Measurements from ENCODE around the gene PSME3.

The PSME3 gene

DNA sequence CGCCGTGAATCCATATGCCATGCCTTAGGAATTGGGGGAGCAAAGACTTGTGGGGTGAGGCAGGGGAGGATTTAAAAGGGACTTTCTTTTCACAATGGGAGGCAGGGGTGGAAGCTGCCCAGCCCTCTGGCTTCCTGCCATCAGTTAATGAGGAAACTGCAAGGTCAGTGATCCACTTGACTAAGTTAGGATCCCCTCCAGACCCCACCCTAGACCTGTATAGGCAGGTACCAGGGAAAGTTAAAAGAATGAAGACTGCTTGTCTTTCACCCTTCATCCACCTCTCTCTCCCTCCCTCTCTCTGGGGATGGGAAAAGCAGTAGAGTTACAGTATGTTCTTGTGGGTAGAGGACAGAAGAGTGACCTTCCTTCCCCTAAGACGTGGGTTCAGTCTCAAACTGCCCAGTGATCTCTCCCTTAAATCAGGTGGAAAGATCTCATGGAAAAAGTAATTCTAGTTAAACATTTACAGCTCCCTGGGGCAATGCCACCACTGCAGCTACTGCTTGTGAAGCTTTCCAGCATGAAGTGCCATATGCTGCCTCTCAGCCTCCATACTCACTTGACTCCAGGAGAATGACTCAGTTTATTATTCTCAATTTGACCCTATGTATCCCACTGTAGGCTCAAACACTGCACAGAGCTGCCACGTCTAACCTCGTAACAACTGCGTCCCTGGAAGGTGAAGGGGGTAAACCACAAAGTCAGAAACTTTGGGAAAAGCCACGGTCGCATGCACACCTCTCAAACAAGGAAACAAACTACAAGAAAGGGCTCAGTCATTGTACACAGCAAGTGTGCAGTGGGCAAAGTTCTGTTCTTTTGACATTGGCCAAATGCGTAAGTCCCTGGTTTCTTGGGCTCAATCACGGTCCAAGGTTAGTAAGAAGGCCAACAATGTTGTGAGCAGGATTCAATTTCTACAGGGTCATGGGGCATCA lies 35.9 kb upstream of the PSME3 start:
- H3K4me3 ChIP-seq (ENCODE audit: low read depth, low read length), result peak overlapping the region; percentile 89
- TF ChIP-seq, protein P1, sequence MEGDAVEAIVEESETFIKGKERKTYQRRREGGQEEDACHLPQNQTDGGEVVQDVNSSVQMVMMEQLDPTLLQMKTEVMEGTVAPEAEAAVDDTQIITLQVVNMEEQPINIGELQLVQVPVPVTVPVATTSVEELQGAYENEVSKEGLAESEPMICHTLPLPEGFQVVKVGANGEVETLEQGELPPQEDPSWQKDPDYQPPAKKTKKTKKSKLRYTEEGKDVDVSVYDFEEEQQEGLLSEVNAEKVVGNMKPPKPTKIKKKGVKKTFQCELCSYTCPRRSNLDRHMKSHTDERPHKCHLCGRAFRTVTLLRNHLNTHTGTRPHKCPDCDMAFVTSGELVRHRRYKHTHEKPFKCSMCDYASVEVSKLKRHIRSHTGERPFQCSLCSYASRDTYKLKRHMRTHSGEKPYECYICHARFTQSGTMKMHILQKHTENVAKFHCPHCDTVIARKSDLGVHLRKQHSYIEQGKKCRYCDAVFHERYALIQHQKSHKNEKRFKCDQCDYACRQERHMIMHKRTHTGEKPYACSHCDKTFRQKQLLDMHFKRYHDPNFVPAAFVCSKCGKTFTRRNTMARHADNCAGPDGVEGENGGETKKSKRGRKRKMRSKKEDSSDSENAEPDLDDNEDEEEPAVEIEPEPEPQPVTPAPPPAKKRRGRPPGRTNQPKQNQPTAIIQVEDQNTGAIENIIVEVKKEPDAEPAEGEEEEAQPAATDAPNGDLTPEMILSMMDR (IDR thresholded peaks at IDR 0.05; ENCODE audit: insufficient read depth, low read length, missing control alignments), result no peak
- ChIA-PET POLR2A (interaction anchor here (0.9 to 2.3 kb wide), 3 partner anchors 14 to 17 kb away, joined by 4 to 7 read pairs (median 6); partner anchors contain the start of gene WNK4), CTCF (interaction anchor here (1.1 to 2.5 kb wide), 5 partner anchors 11 to 33 kb away, joined by 4 to 11 read pairs (median 7); partner anchors contain the start of gene BECN1)
- DNase-seq (ENCODE audit: low read depth, low spot score), result no peak

DNA sequence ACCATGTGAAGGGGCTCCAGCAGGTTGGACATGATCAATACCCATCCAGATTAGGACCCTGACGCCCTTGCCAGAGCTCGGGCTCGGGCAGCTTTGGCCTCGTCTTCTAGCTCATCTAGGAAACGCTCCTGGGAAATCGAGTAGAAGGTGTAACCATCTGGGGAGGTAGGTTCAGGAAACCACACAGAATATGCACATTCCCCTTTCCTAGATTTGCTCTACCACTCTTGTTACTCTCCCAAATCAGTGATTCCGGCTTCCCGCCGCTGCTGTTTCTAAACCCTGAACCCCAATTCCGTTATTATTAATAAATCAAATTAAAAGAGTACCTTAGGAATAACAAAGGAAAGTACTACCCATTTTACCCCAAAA lies 35.2 kb upstream of the PSME3 start:
- CTCF ChIA-PET, result interaction anchor here (0.9 to 2.5 kb wide), 4 partner anchors 11 to 35 kb away, joined by 3 to 11 read pairs (median 4); partner anchors contain the start of gene BECN1

DNA sequence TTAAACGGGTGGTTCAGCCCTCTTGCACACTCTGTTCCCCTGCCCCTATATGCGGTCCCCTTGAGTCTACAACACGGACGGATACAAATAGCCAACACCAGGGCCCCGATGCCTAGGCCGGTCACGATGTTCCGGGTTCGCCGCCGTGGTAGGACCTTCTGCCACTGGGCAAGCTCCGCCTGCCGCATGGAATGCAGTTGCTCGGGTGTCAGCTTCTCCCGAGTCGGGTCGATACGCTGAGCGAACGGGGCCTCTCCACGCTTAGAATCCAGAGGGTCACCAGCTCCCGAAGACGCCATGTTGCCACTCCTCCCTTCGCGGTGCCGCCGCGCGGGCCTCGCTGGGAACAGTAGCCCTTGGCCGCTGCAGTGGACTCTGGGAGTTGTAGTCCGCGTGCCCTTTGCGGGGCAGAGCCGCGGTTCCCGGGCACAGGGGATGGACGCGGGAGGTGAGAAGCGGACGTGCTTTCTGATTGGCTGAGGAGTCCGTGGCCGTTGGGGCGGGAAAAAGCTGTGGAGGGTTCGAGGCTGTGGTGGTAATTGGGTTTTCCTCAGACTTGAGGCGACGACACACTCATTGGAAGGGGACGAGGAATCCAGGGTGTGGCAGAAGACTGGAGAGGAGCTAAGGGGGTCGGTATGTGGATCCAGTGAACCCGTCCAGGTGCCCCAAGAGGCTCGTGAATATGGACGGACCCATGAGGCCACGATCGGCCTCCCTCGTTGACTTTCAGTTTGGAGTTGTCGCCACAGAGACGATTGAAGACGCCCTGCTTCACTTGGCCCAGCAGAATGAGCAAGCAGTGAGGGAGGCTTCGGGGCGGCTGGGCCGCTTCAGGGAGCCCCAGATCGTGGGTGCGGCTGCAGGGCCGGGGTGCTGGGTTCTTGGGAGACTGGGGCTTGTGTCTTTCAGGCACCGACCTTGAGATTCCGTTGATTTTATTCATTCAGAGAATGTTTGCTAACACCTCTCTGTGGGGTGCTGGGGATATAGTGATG lies 34.5 kb upstream of the PSME3 start, which contains the start of the genes CNTD1 and COA3:
Gene CNTD1, plus strand, starts transcription at position 479 of the 998 bp plus-strand sequence. Its CDS starts 207 bp downstream, at position 686.
Gene COA3, minus strand, starts transcription at position 322 of the 998 bp plus-strand sequence. Its CDS starts 23 bp downstream, at position 299.
- H3K4me3 ChIP-seq (ENCODE audit: low read depth, low read length), result peak within 1 kb of the TSS; percentile 89
- TF ChIP-seq, protein P1 (IDR thresholded peaks at IDR 0.05; ENCODE audit: insufficient read depth, low read length, missing control alignments), result no peak
- CTCF ChIA-PET, result interaction anchor here (0.9 to 2.5 kb wide), 5 partner anchors 11 to 35 kb away, joined by 3 to 11 read pairs (median 4); partner anchors contain the start of gene BECN1
- DNase-seq (ENCODE audit: low read depth, low spot score), result no peak
- POLR2A ChIA-PET, result interaction anchor here (0.7 to 1.8 kb wide), 2 partner anchors 18 to 19 kb away, joined by 3 to 7 read pairs; partner anchors contain the start of gene WNK4

More for the DNA sequence above, 35.2 kb upstream of the PSME3 start:
- DNase-seq (ENCODE audit: low read depth, low spot score), result no peak
- POLR2A ChIA-PET, result interaction anchor here (0.7 to 1.8 kb wide), 2 partner anchors 18 to 20 kb away, joined by 3 to 7 read pairs; partner anchors contain the start of gene WNK4
- H3K4me3 ChIP-seq (ENCODE audit: low read depth, low read length), result peak overlapping the region; percentile 89
- TF ChIP-seq, protein P1 (IDR thresholded peaks at IDR 0.05; ENCODE audit: insufficient read depth, low read length, missing control alignments), result no peak

DNA sequence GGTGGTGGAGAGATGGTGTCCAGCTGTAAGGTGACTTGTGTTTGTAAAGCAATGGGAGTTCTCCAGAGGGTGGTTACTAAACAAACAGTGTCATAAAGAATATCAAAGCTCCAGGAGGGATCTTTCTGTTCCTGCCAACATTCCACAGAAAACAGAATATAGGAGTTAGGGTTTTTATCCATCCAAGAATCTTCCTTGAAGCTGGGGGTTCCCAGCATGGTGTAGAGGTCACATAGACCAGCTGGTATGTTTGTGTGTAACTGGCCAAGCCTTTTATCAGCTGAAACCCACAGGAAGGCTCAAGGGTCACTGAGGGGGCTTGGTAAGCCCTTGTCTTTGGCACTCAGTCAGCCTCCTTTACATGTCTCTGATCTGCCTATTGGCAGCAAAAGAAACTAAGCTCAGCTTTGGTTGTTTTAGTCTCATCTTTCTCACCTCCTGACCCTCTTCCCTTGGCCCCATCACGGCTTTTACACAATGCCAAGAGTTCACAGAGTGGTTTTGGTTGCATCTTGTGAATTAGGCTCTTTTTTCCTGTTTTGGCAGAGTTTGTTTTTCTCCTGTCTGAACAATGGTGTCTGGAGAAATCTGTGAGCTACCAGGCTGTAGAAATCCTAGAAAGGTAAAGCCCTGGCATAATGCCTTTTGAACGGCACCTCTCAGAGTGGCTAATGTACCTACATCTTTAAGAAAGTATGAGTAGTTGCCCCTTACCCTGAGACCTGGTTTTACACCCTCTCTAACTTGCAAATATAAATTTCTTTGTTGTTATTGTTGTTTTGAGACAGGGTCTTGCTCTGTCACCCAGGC lies 29.9 kb upstream of the PSME3 start:
- TF ChIP-seq, protein P1 (IDR thresholded peaks at IDR 0.05; ENCODE audit: insufficient read depth, low read length, missing control alignments), result no peak
- DNase-seq (ENCODE audit: low read depth, low spot score), result no peak
- H3K4me3 ChIP-seq (ENCODE audit: low read depth, low read length), result no peak overlapping the region
- ChIA-PET POLR2A (no interaction called here), CTCF (interaction anchor here (1.0 to 2.9 kb wide), 4 partner anchors 11 to 20 kb away, joined by 3 to 9 read pairs (median 4); partner anchors contain the start of gene BECN1)

DNA sequence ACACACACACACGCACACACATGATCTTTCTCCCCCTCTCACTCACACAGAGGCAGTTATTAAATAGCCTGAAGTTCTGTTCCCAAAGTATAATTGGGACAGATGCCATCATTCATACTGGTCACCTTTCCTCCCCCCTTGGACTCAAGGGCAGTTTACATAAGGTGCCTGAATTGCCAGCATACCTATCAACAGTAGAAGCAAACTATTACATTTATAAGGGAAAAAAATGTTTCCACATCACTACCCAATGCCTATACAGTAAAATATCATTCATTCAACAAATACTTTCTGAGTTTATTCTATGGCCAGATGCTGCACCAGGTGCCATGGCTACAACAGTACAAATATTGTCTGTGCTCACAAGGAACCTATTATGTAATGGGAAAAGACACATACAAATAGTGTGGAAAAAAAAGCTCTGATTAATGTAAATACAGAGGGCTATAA lies 28.3 kb upstream of the PSME3 start:
- no peak overlapping the region for H3K4me3 ChIP-seq (ENCODE audit: low read depth, low read length)
- DNase-seq (ENCODE audit: low read depth, low spot score), result no peak
- POLR2A ChIA-PET, result interaction anchor here (0.7 kb wide), 1 partner anchor 23 kb away, joined by 3 read pairs; no protein-coding TSS in a partner anchor
- CTCF ChIA-PET, result interaction anchor here (0.7 to 0.9 kb wide), 2 partner anchors 18 to 20 kb away, joined by 3 read pairs; no protein-coding TSS in a partner anchor
- TF ChIP-seq, protein P1 (IDR thresholded peaks at IDR 0.05; ENCODE audit: insufficient read depth, low read length, missing control alignments), result no peak
